ENCODE measurements around the gene RRAS.

RRAS gene

DNA sequence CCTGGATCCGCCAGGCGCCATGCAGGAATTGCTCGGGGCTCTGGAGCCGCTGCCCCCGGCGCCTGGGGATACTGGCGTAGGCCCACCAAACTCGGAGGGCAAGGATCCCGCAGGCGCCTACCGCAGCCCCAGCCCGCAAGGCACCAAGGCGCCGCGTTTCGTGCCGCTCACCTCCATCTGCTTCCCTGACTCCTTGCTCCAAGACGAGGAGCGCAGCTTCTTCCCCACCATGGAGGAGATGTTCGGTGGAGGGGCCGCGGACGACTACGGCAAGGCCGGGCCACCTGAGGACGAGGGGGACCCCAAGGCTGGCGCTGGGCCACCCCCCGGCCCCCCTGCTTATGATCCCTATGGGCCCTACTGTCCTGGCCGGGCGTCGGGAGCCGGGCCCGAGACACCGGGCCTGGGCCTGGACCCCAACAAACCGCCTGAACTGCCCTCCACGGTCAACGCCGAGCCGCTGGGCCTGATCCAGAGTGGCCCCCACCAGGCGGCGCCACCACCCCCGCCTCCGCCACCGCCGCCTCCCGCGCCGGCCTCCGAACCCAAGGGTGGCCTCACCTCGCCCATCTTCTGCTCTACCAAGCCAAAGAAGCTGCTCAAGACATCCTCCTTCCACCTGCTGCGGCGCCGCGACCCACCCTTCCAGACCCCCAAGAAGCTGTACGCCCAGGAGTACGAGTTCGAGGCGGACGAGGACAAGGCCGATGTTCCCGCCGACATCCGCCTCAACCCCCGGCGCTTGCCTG, 42.8 kb downstream of the RRAS start:
- DNase-seq: no peak
- Histone ChIP-seq H3K4me1 (no peaks in the 10 kb centered on the region), H3K4me3 (ENCODE audit: low read depth, low read length) (no peak overlapping the region), H3K36me3 (peaks cover 76% of the 10 kb centered on the region), H3K9me3 (no peaks in the 10 kb centered on the region), H3K27me3 (no peaks in the 10 kb centered on the region)
- no peak for TF ChIP-seq CTCF (IDR thresholded peaks at IDR 0.05; ENCODE audit: low read depth, low read length)

- H3K4me1 ChIP-seq: no peaks in the 10 kb centered on the region
- H3K27me3 ChIP-seq: no peaks in the 10 kb centered on the region
- H3K9me3 ChIP-seq: no peaks in the 10 kb centered on the region
- TF ChIP-seq CTCF (IDR thresholded peaks at IDR 0.05; ENCODE audit: low read depth, low read length): no peak
- H3K4me3 ChIP-seq (ENCODE audit: low read depth, low read length): no peak overlapping the region
- DNase-seq: no peak
- peaks cover 69% of the 10 kb centered on the region for H3K36me3 ChIP-seq
Observed at GRCh38 chr19:49596407-49596806, 43.5 kb downstream of the RRAS start.

- TF ChIP-seq CTCF (IDR thresholded peaks at IDR 0.05; ENCODE audit: low read depth, low read length): no peak
- Histone ChIP-seq H3K9me3 (no peaks in the 10 kb centered on the region), H3K27me3 (no peaks in the 10 kb centered on the region), H3K4me3 (ENCODE audit: low read depth, low read length) (no peak overlapping the region), H3K4me1 (no peaks in the 10 kb centered on the region), H3K36me3 (peaks cover 66% of the 10 kb centered on the region)
- DNase-seq: no peak
Observed at GRCh38 chr19:49595819-49596404, 44.0 kb downstream of the RRAS start.

DNA sequence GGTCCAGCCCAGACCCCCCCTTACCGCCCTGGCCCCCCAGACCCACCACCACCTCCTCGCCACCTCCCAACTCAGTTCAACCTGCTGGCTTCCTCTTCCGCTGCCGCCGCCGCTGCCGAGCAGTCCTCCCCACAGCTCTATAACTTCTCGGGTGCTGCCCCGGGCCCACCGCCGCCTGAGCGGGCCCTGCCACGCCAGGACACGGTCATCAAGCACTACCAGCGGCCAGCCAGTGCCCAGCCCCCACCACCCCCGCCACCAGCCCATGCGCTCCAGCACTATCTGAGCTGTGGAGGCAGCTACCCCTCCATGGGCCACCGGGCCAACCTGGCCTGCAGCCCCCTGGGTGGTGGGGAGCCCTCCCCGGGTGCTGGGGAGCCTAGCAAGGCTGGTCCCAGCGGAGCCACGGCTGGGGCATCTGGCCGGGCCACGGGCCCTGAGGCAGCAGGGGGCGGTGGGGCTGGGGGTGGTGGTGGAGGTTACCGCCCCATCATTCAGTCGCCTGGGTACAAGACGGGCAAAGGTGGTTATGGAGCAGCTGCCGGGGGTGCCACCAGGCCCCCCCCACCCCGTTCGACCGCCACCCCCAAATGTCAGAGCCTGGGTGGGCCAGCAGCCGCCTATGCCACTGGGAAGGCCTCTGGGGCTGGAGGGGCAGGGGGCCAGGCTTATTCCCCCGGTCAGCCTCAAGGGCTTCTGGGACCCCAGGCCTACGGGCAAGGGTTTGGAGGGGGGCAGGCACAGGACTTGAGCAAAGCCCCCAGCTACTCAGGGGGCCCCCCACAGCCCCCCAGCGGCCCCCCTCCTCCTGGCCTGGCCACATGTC, 44.7 kb downstream of the RRAS start:
- no peaks in the 10 kb centered on the region for H3K9me3 ChIP-seq

GRCh38 chr19:49594157-49594992, 45.6 kb downstream of the RRAS start:
- Histone ChIP-seq H3K9me3 (no peaks in the 10 kb centered on the region), H3K36me3 (peaks cover 50% of the 10 kb centered on the region), H3K4me1 (no peaks in the 10 kb centered on the region), H3K27me3 (no peaks in the 10 kb centered on the region), H3K4me3 (ENCODE audit: low read depth, low read length) (no peak overlapping the region)
- TF ChIP-seq CTCF (IDR thresholded peaks at IDR 0.05; ENCODE audit: low read depth, low read length): no peak
- DNase-seq: no peak

More for the DNA sequence above, 44.7 kb downstream of the RRAS start:
- no peak overlapping the region for H3K4me3 ChIP-seq (ENCODE audit: low read depth, low read length)
- no peaks in the 10 kb centered on the region for H3K27me3 ChIP-seq
- DNase-seq: no peak
- H3K36me3 ChIP-seq: peaks cover 59% of the 10 kb centered on the region
- TF ChIP-seq CTCF (IDR thresholded peaks at IDR 0.05; ENCODE audit: low read depth, low read length): no peak
- no peaks in the 10 kb centered on the region for H3K4me1 ChIP-seq
